AG09319 (cell line): ENCODE data around the gene CCL11.

Experiments
- DNase-seq: peaks from one replicate; pipeline ENCODE4 v3.0.0-alpha.2; 2010; ENCODE audit warnings: low read depth; ENCODE audit errors: extremely low read depth
- CTCF ChIP-seq: IDR thresholded peaks from 2 replicates; pipeline ENCODE4 v1.5.1; 2011; ENCODE audit warnings: low read depth, mild to moderate bottlenecking, inconsistent platforms, low read length, moderate library complexity

CCL11 gene

GRCh38 chr17:34306466-34306865 lies 20.9 kb downstream of the CCL11 start:
- DNase-seq: no peak
- TF ChIP-seq CTCF: peak; percentile 55

GRCh38 chr17:34307110-34307509 lies 21.6 kb downstream of the CCL11 start:
- no peak for TF ChIP-seq CTCF
- DNase-seq: peak; percentile 78

- TF ChIP-seq CTCF: no peak
- DNase-seq: no peak
Measured at GRCh38 chr17:34308371-34308770, 22.8 kb downstream of the CCL11 start.

- DNase-seq: no peak
- no peak for TF ChIP-seq CTCF
Measured at GRCh38 chr17:34311291-34311690, 25.7 kb downstream of the CCL11 start.

GRCh38 chr17:34312080-34312479 lies 26.5 kb downstream of the CCL11 start:
- peak; percentile 67 for DNase-seq
- no peak for TF ChIP-seq CTCF

- TF ChIP-seq CTCF: no peak
- no peak for DNase-seq
Measured at GRCh38 chr17:34313164-34313563, 27.6 kb downstream of the CCL11 start.

- TF ChIP-seq CTCF: no peak
- peak; percentile 76 for DNase-seq
Measured at GRCh38 chr17:34314279-34314678, 28.7 kb downstream of the CCL11 start.

- DNase-seq: no peak
- no peak for TF ChIP-seq CTCF
Measured at GRCh38 chr17:34318474-34318873, 32.9 kb downstream of the CCL11 start.
